ENCODE measurements around the gene LDLRAD2.
"Not testable (repeated sequence)": the region's sequence is repeated elsewhere in the genome, so short reads cannot be mapped to it uniquely, and the experiment has no call there.

The LDLRAD2 gene

DNA sequence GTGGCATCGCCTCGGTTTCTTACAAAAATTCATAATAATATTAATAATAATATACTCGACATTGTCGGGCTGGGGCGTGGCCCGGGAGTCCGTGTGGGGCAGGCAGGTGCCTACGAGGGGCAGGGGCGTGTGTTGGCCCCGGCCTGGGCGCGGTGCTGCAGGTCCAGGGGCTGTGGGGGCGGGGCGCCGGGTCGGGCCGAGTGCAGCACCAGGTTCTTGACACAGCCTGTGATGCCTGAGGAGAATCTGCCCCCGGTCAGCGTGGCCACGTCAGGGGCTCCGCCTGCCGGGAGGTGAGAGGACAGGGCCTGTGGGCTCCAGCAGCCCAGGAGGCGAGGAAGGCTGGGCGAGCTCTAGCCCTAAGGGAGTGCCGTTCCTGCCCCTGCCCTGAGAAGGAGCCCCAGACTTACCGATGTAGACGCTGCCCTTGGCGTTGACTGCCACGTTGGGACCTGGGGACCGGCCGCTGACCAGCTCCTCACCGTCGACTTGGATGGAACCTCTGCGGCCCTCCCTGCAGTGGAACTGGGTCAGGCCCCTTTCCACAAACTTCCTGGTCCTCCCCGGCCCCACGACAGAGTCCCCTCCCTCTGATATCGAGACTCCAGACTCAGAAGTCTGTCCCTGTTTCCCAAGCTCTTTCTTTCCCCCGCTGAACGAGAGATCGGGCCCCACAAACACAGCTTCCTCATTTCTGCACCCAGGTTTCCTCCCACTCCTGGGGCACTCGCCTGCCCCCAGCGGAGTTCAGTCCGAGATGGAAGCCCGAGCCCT, 11.3 kb downstream of the LDLRAD2 start:
- no peaks in the 10 kb centered on the region for H3K27me3 ChIP-seq (ENCODE audit: low read depth)
- no peak overlapping the region for H3K4me3 ChIP-seq
- peaks cover 7% of the 10 kb centered on the region for H3K36me3 ChIP-seq (replicated peaks)
- no peaks in the 10 kb centered on the region for H3K4me1 ChIP-seq
- in situ Hi-C loops (cut with MboI; ENCODE audit: low sequenced_read_pairs), result no loop called here
- no peaks in the 10 kb centered on the region for H3K9me3 ChIP-seq
- DNase-seq (ENCODE audit: low spot score in 2 of 2), result no peak

DNA sequence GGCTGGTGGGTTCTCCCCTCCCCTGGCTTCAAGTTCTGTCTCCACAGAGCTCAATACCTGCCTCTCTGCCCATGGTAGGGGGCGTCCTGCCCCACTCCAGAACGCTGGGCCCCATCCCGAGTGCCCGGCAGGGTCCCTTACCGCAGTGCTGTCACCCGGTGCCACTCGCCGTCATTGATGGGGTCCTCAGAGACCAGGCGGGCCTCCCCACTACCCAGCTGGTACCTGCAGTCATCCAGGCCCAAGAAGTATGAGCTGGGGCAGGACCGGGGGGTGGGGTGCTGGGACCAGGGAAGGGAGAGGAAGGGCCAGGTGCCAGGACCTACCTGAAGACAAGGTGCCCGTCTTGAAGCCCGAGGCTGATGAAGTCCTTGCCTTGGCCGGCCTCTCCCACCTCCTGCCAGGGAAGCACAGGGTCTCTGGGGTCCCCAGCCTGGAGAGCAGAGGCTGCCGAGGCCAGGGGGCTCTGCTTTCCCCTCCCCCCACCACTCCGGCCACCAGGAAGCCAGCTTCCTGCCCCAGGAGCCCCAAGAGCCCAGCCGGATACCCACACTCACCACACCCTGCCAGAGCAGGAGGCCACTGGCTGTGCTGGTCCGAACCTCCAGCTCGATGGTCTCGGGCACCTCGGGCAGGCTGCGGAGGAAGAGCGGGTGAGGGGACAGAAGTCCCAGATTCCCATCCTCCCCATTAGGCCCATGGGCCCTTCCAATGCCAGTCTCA, 12.1 kb downstream of the LDLRAD2 start:
- Histone ChIP-seq H3K9me3 (no peaks in the 10 kb centered on the region), H3K4me3 (no peak overlapping the region), H3K4me1 (no peaks in the 10 kb centered on the region), H3K27me3 (ENCODE audit: low read depth) (no peaks in the 10 kb centered on the region), H3K36me3 (replicated peaks) (peaks cover 12% of the 10 kb centered on the region)
- no peak for DNase-seq (ENCODE audit: low spot score in 2 of 2)
- in situ Hi-C loops (cut with MboI; ENCODE audit: low sequenced_read_pairs), result no loop called here

DNA sequence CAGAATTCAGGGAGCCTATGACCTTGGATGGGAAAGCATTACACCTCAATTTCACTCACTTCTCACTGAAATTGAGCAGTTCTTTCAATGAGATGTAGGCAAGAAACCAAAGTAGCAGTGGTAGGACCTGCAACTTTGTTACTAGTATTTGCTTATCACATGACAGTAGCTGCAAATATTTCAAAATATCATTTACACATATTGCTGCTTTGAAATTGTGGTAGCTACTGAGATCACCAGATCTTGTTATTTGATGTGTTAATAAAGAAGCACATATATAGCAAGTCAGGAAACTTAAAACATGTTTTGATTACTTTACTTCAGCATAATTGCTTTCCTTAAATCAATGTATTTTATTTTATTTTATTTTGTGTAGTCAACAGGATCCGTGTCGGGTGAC, 12.9 kb downstream of the LDLRAD2 start:
- Histone ChIP-seq H3K4me1 (no peaks in the 10 kb centered on the region), H3K9me3 (no peaks in the 10 kb centered on the region), H3K27me3 (ENCODE audit: low read depth) (no peaks in the 10 kb centered on the region), H3K36me3 (replicated peaks) (peaks cover 17% of the 10 kb centered on the region), H3K4me3 (no peak overlapping the region)
- in situ Hi-C loops (cut with MboI; ENCODE audit: low sequenced_read_pairs), result no loop called here
- no peak for DNase-seq (ENCODE audit: low spot score in 2 of 2)

DNA sequence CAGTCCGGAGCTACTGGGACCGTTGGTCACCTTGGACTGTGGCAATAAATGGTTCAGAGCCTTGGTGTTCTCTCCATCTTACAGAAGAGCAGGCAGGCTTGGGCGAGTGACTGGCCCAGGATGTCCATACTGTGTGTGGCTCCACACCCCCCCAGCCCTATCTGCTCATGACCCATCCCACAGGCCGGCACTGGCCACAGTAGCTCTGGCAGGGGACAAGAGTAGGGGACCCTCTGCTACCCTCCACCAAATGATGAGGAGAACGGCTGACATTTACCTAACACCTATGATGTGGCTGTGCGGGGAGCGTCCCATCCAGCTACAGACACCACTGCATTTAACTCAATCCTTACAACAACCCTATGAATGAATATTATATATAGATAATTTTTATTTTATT, 13.3 kb downstream of the LDLRAD2 start:
- in situ Hi-C loops (cut with MboI; ENCODE audit: low sequenced_read_pairs), result no loop called here
- no peaks in the 10 kb centered on the region for H3K4me1 ChIP-seq
- DNase-seq (ENCODE audit: low spot score in 2 of 2), result no peak
- H3K9me3 ChIP-seq, result no peaks in the 10 kb centered on the region
- H3K27me3 ChIP-seq (ENCODE audit: low read depth), result no peaks in the 10 kb centered on the region
- H3K36me3 ChIP-seq (replicated peaks), result peaks cover 17% of the 10 kb centered on the region
- H3K4me3 ChIP-seq, result no peak overlapping the region

DNA sequence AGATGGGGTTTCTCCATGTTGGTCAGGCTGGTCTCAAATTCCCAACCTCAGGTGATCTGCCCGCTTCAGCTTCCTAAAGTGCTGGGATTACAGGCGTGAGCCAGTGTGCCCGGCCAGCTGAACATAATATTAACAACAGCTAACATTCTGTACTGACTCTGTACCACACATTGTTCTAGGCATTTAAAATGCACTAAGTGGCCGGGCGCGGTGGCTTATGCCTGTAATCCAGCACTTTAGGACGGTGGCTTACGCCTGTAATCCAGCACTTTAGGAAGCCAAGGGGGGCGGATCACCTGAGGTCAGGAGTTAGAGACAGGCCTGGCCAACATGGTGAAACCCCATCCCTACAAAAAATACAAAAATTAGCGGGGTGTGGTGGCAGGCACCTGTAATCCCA, 14.6 kb downstream of the LDLRAD2 start:
- in situ Hi-C loops (cut with MboI; ENCODE audit: low sequenced_read_pairs); H3K4me1 ChIP-seq; H3K4me3 ChIP-seq; H3K9me3 ChIP-seq; H3K27me3 ChIP-seq (ENCODE audit: low read depth); DNase-seq (ENCODE audit: low spot score in 2 of 2): not testable (repeated sequence)
- peaks cover 17% of the 10 kb centered on the region for H3K36me3 ChIP-seq (replicated peaks)

DNA sequence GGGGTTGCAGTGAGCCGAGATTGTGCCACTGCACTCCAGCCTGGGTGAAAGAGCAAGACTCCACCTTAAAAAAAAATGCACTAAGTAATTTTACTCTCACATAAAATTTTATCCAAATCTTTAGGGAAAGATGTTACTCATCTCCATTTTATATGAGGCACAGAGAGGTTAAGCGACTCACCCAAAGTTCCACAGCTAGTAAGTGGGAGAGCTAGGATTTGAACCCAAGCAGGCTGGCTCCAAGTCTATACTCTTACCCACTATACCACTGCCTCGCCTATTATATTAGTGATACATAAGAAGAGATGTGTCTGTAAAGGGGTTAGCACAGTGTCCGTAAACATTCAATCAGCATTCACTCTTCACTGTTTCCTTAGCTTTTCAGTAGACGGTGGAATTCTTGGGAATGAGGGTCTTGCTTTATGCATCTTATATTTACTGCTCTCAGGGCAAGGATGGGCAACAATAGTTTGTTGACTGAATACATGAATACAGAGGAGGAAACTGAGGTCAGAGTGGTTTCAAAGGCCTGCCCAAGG, 15.1 kb downstream of the LDLRAD2 start:
- H3K36me3 ChIP-seq (replicated peaks), result peaks cover 17% of the 10 kb centered on the region
- no peak overlapping the region for H3K4me3 ChIP-seq
- no peaks in the 10 kb centered on the region for H3K4me1 ChIP-seq
- no peak for DNase-seq (ENCODE audit: low spot score in 2 of 2)
- in situ Hi-C loops (cut with MboI; ENCODE audit: low sequenced_read_pairs), result no loop called here
- no peaks in the 10 kb centered on the region for H3K27me3 ChIP-seq (ENCODE audit: low read depth)
- no peaks in the 10 kb centered on the region for H3K9me3 ChIP-seq

DNA sequence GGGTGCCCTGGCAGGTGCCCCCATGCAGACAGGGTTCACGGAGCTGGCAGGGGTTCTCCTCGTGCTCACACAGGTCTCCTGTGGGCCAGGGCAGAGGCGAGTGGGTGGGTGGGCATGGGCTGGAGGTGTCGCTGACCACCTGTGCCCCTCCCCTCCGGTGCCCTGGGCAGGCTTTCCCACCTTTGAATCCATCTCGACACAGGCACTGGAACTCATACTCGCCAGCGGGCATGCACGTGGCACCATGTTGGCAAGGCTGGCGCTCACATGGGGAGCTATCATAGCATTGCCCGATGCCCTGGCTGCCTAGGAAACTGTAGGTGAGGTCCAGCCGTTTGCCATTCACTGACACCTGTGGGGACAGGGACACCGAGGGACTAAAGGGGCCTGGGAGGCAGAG, 16.0 kb downstream of the LDLRAD2 start:
- DNase-seq (ENCODE audit: low spot score in 2 of 2), result no peak
- in situ Hi-C loops (cut with MboI; ENCODE audit: low sequenced_read_pairs), result no loop called here
- Histone ChIP-seq H3K4me1 (no peaks in the 10 kb centered on the region), H3K36me3 (replicated peaks) (peaks cover 19% of the 10 kb centered on the region), H3K9me3 (no peaks in the 10 kb centered on the region), H3K27me3 (ENCODE audit: low read depth) (no peaks in the 10 kb centered on the region), H3K4me3 (no peak overlapping the region)

DNA sequence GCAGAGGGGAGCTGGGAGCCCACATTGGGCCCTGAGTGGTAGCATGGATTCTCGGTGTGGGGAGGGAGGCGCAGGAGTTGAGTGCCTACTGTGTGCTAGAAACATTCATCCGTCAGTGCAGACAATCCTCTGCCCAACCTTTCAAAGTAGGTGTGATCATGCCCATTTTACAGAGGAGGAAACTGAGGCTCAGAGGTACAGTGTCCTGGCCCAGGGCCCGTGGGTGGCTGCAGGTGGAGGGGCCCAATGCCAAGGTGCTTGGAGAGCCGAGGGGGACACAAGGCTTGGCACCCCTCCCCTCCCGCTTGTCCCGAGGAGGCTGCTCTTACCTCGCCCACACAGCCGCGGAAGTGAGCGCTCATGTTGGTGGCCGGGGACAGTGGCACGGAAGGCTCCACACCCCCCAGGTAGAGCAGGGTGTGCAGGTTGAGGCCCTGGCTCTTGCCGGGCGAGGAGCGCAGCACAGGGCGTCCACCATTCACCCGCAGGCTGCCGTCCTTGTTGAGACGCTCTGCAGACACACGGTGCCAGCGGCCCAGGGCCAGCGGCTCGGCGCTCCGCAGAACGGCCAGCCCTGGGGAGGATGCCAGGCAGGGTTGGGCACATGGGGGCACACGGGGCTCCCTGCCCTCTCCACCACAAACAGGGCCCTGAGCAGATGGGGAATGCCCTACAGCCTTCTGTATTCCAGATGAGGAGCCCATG, 16.6 kb downstream of the LDLRAD2 start:
- in situ Hi-C loops (cut with MboI; ENCODE audit: low sequenced_read_pairs), result no loop called here
- H3K4me3 ChIP-seq, result no peak overlapping the region
- no peak for DNase-seq (ENCODE audit: low spot score in 2 of 2)
- no peaks in the 10 kb centered on the region for H3K27me3 ChIP-seq (ENCODE audit: low read depth)
- peaks cover 24% of the 10 kb centered on the region for H3K36me3 ChIP-seq (replicated peaks)
- H3K9me3 ChIP-seq, result no peaks in the 10 kb centered on the region
- H3K4me1 ChIP-seq, result no peaks in the 10 kb centered on the region

DNA sequence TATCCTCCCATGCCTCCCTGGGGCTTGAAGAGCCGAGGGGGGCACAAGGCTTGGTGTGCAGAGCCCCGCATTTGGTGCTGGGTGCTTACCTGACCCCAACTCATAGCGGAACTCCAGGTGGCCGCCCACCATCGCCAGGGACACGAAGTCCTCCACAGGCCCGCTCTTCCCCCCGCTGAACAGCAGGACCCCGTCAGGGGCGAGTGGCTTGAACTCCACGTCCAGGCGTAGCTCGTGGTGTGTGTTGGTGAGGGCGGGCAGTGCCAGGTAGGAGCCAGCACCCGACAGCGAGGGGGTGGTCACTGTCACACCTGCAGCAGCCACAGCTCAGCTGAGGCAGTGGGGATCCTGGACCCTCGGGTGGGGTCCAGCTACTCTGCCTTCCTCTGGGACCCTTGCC, 17.2 kb downstream of the LDLRAD2 start:
- no peaks in the 10 kb centered on the region for H3K27me3 ChIP-seq (ENCODE audit: low read depth)
- no peak overlapping the region for H3K4me3 ChIP-seq
- in situ Hi-C loops (cut with MboI; ENCODE audit: low sequenced_read_pairs), result no loop called here
- no peaks in the 10 kb centered on the region for H3K4me1 ChIP-seq
- H3K9me3 ChIP-seq, result peaks cover 5% of the 10 kb centered on the region
- no peak for DNase-seq (ENCODE audit: low spot score in 2 of 2)
- peaks cover 31% of the 10 kb centered on the region for H3K36me3 ChIP-seq (replicated peaks)

DNA sequence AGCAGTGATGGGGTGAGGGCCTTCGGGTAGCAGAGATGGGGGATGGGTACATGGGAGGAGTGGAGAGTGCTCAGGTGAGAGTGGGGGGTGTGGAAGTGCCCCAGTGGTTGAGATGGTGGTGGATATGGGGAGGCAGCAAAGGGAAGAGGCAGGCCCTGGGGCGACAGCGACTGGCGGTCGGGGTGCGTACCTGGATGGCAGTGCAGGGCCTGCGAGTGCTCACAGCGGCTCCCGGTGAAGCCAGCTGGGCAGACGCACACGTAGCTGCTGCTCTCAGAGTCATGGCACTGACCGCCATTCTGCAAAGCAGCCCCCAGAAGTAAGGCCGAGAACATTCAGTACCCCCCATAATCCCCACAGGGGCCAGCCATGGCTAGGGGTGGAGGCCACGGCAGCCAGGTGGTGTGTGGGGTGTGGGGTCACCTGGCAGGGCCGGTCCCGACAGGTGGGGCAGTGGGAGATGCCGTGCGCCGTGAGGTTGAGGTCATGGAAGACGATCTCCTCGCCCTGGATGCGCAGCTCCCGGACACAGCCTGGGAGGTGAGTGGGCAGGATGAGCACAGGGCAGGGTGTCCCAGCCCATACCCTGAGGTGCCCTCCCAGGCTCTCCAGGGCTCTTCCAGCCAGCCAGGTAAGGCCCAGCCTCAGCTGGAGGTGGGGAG, 18.9 kb downstream of the LDLRAD2 start:
- H3K4me3 ChIP-seq, result no peak overlapping the region
- DNase-seq (ENCODE audit: low spot score in 2 of 2), result no peak
- no peaks in the 10 kb centered on the region for H3K27me3 ChIP-seq (ENCODE audit: low read depth)
- peaks cover 5% of the 10 kb centered on the region for H3K9me3 ChIP-seq
- H3K4me1 ChIP-seq, result no peaks in the 10 kb centered on the region
- H3K36me3 ChIP-seq (replicated peaks), result peaks cover 45% of the 10 kb centered on the region
- in situ Hi-C loops (cut with MboI; ENCODE audit: low sequenced_read_pairs), result no loop called here

DNA sequence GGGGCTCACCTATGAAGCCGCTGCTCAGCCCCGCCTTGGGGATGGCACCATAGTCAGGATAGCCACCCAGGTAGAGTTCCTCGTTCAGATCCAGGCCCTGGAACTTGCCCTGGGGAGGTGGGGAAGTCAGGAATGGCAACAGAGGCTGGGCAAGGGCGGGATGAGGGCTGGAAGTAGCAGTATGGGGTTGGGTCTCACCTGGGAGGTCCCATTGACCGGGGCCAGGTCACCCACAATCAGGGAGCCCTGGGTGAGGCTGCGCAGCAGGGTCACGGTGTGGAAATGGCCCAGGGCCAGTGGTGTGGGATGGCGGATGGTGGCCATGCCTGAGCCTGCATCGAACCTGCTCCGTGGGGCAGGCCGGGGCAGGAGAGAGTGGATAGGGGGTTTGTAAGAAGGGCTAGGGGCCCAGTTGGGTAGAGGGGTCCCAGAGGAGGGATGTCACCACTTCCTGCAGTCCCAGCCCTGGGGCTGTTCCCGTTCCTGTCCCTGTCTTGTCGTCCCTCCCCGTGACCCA, 19.4 kb downstream of the LDLRAD2 start:
- no peaks in the 10 kb centered on the region for H3K4me1 ChIP-seq
- H3K9me3 ChIP-seq, result peaks cover 5% of the 10 kb centered on the region
- H3K27me3 ChIP-seq (ENCODE audit: low read depth), result no peaks in the 10 kb centered on the region
- H3K4me3 ChIP-seq, result no peak overlapping the region
- peaks cover 50% of the 10 kb centered on the region for H3K36me3 ChIP-seq (replicated peaks)
- DNase-seq (ENCODE audit: low spot score in 2 of 2), result no peak
- in situ Hi-C loops (cut with MboI; ENCODE audit: low sequenced_read_pairs), result no loop called here

DNA sequence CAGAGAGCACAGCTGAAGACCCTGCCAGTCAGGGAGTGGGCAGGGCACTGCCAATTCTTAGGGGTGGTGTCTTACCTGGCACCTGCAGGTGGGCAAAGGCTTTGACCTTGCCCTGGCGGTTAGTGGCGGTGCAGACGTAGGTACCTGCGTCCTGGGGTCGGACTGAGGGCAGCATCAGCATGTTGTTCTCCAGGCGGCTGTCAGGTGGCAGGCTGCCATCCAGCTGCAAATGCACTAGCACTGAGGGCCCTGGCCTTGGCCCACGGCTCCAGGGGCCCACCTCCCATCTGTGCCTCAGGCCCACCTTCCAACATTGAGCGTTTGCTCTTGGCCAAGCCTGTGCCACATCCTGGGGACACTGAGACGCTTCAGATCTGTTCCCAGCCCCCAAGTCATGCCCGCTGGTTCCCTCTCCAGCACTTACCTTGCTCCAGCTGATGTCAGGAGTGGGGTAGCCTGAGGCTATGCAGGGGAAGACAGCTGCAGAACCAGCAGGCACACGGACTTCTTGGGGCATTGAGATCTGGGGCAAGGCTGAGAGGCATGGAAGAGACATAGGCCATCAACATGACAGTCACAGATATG, 21.4 kb downstream of the LDLRAD2 start:
- Histone ChIP-seq H3K4me3 (no peak overlapping the region), H3K27me3 (ENCODE audit: low read depth) (no peaks in the 10 kb centered on the region), H3K9me3 (peaks cover 5% of the 10 kb centered on the region), H3K4me1 (no peaks in the 10 kb centered on the region), H3K36me3 (replicated peaks) (peaks cover 46% of the 10 kb centered on the region)
- DNase-seq (ENCODE audit: low spot score in 2 of 2), result no peak
- in situ Hi-C loops (cut with MboI; ENCODE audit: low sequenced_read_pairs), result no loop called here

DNA sequence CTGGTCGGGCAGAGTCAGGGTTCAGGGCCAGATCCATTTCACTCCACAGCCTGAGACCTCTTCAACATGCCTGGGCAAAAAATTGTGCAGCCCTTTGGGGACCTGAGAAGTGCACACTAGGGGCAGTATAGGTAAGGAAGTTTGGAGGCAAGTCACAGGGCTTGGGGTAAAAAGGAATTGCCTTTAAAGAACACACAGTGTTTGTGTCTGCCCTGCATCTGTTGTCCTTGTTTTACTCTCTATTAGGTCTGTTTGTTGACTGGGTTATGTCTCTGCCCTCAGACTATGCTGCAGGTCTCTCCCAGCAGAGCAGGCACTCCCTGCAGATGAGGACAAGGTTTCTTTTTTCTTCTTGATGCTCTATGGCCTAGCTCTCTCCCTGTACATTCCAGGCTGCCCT, 22.0 kb downstream of the LDLRAD2 start:
- Histone ChIP-seq H3K4me3 (no peak overlapping the region), H3K4me1 (no peaks in the 10 kb centered on the region), H3K9me3 (peaks cover 5% of the 10 kb centered on the region), H3K36me3 (replicated peaks) (peaks cover 47% of the 10 kb centered on the region), H3K27me3 (ENCODE audit: low read depth) (no peaks in the 10 kb centered on the region)
- DNase-seq (ENCODE audit: low spot score in 2 of 2), result no peak
- in situ Hi-C loops (cut with MboI; ENCODE audit: low sequenced_read_pairs), result no loop called here

Measured in HAP-1 (cell line).